Adrenal gland (tissue), 5 donors: ENCODE results near the gene PCDHB10.
"Not testable (repeated sequence)": the region's sequence is repeated elsewhere in the genome, so short reads cannot be mapped to it uniquely, and the experiment has no call there.

Experiments
- POLR2A ChIP-seq, 2 donors: fragments of 450-650 bp; IDR thresholded peaks; one replicate each; pipeline ENCODE4 v1.6.1; 2017; ENCODE audit warnings: antibody characterized with exemption in 2 of 2, mild to moderate bottlenecking in 2 of 2, moderate library complexity in 1 of 2
- TF ChIP-seq, protein P1 (sequence below), 6 experiments: fragments of 450-650 bp in 4 of 6; fragments of 200-600 bp in 2 of 6; sonication (generic) in 1 of 6; IDR thresholded peaks; 1 replicate in 5 of 6; 2 replicates in 1 of 6; pipeline versions ENCODE4 v1.5.1 to v1.8.0; 2016 to 2021; ENCODE audit warnings: antibody characterized with exemption in 6 of 6, mild to moderate bottlenecking in 2 of 6, moderate library complexity in 1 of 6
- donor health status: DM: no; HTN: no; CAD: no.

DNA sequence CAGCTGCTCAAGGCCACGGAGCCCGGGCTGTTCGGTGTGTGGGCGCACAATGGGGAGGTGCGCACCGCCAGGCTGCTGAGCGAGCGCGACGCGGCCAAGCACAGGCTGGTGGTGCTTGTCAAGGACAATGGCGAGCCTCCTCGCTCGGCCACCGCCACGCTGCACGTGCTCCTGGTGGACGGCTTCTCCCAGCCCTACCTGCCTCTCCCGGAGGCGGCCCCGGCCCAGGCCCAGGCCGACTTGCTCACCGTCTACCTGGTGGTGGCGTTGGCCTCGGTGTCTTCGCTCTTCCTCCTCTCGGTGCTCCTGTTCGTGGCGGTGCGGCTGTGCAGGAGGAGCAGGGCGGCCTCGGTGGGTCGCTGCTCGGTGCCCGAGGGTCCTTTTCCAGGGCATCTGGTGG, 3.0 kb upstream of the PCDHB10 start:
- not testable (repeated sequence) for TF ChIP-seq POLR2A (IDR thresholded peaks at IDR 0.05)
- TF ChIP-seq, protein P1, sequence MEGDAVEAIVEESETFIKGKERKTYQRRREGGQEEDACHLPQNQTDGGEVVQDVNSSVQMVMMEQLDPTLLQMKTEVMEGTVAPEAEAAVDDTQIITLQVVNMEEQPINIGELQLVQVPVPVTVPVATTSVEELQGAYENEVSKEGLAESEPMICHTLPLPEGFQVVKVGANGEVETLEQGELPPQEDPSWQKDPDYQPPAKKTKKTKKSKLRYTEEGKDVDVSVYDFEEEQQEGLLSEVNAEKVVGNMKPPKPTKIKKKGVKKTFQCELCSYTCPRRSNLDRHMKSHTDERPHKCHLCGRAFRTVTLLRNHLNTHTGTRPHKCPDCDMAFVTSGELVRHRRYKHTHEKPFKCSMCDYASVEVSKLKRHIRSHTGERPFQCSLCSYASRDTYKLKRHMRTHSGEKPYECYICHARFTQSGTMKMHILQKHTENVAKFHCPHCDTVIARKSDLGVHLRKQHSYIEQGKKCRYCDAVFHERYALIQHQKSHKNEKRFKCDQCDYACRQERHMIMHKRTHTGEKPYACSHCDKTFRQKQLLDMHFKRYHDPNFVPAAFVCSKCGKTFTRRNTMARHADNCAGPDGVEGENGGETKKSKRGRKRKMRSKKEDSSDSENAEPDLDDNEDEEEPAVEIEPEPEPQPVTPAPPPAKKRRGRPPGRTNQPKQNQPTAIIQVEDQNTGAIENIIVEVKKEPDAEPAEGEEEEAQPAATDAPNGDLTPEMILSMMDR (IDR thresholded peaks at IDR 0.05), result not testable (repeated sequence)
